PC-3 (cell line): ENCODE results near the gene OLFML2A. TPM values are rescaled to one million over a fixed set of nuclear protein-coding genes. Genes with fewer than 3 reads are reported as not detected.

Experiments
- ATAC-seq: fragments of 200-7000 bp; cut with Tn5 transposase; 2 replicates; pipeline ENCODE4 v1.9.1; 2020; ENCODE audit warnings: mild to moderate bottlenecking, moderate library complexity
- BruUV-seq: library from RNA; stranded (reverse); fragments of 400-500 nt; replicated peaks from 2 replicates; lab custom pipeline; 2021; lab: Mats Ljungman, UMichigan
- CTCF ChIA-PET: fragments of 300-600 bp; sonication (Branson Sonifier 250); formaldehyde crosslinking; loops from one replicate; lab custom pipeline; 2022; ENCODE audit warnings: antibody characterized with exemption; lab: Charles Lee
- POLR2A ChIA-PET: fragments of 300-600 bp; sonication (Branson Sonifier 250); formaldehyde crosslinking; loops from one replicate; lab custom pipeline; 2022; ENCODE audit warnings: antibody characterized with exemption; ENCODE audit not compliant: unreplicated experiment; lab: Charles Lee
- DNase-seq: peaks from one replicate; pipeline ENCODE4 v3.0.0-alpha.2; 2015
- H2AFZ ChIP-seq: fragments of 300-600 bp; sonication (generic); 2 replicates; pipeline ENCODE4 v1.6.0; 2016; ENCODE audit warnings: antibody characterized with exemption, low read length
- H3F3A ChIP-seq: fragments of 300-600 bp; sonication (generic); one replicate; pipeline ENCODE4 v1.6.0; 2017; ENCODE audit warnings: antibody characterized with exemption, low read length, control low read depth, mild to moderate bottlenecking; ENCODE audit not compliant: unreplicated experiment
- H3K27ac ChIP-seq: fragments of 300-600 bp; sonication (generic); 2 replicates; pipeline ENCODE4 v1.5.1; 2016; ENCODE audit warnings: mild to moderate bottlenecking, low read length
- H3K27me3 ChIP-seq: fragments of 300-600 bp; sonication (generic); 2 replicates; pipeline ENCODE4 v1.6.1; 2016; ENCODE audit warnings: low read length, mixed read lengths
- H3K36me3 ChIP-seq: fragments of 300-600 bp; sonication (generic); 2 replicates; pipeline ENCODE4 v1.6.1; 2016; ENCODE audit warnings: low read depth, mixed run types, low read length, mixed read lengths
- H3K4me1 ChIP-seq: fragments of 300-600 bp; sonication (generic); 2 replicates; pipeline ENCODE4 v1.5.1; 2016; ENCODE audit warnings: low read length; ENCODE audit not compliant: insufficient read depth
- H3K4me2 ChIP-seq: fragments of 300-600 bp; sonication (generic); 2 replicates; pipeline ENCODE4 v1.6.0; 2016; ENCODE audit warnings: low read length
- H3K4me3 ChIP-seq: fragments of 300-600 bp; sonication (generic); 2 replicates; pipeline ENCODE4 v1.5.1; 2016; ENCODE audit warnings: mild to moderate bottlenecking, low read length, mixed read lengths
- H3K79me2 ChIP-seq: fragments of 300-600 bp; sonication (generic); 2 replicates; pipeline ENCODE4 v1.6.1; 2017; ENCODE audit warnings: low read length, mixed read lengths
- H3K9ac ChIP-seq: fragments of 300-600 bp; sonication (generic); 2 replicates; pipeline ENCODE4 v1.6.0; 2016; ENCODE audit warnings: mild to moderate bottlenecking, low read length
- H3K9me2 ChIP-seq: fragments of 300-600 bp; sonication (generic); replicated peaks from 2 replicates; pipeline ENCODE4 v1.6.1; 2016; ENCODE audit warnings: mixed run types, low read length, mixed read lengths
- H3K9me3 ChIP-seq: fragments of 300-600 bp; sonication (generic); 2 replicates; pipeline ENCODE4 v1.6.1; 2016; ENCODE audit warnings: low read length, mixed read lengths
- H4K20me1 ChIP-seq: fragments of 300-600 bp; sonication (generic); 2 replicates; pipeline ENCODE4 v1.6.1; 2016; ENCODE audit warnings: low read length, mixed read lengths
- CTCF ChIP-seq: fragments of 300-600 bp; sonication (generic); conservative IDR thresholded peaks from 2 replicates; pipeline ENCODE4 v1.5.1; 2017; ENCODE audit warnings: antibody characterized with exemption, low read depth, mild to moderate bottlenecking, low read length
- EZH2 ChIP-seq: fragments of 300-600 bp; sonication (generic); IDR thresholded peaks from one replicate; pipeline ENCODE4 v1.6.1; 2017; ENCODE audit warnings: antibody characterized with exemption, mild to moderate bottlenecking, low read length; ENCODE audit not compliant: unreplicated experiment
- EZH2phosphoT487 ChIP-seq: fragments of 300-600 bp; sonication (generic); IDR thresholded peaks from 2 replicates; pipeline ENCODE4 v1.6.1; 2018; ENCODE audit warnings: mild to moderate bottlenecking, antibody characterized with exemption, low read length, borderline replicate concordance
- intact Hi-C: fragments of 100-400 bp; cut with micrococcal nuclease; formaldehyde crosslinking; loops from 2 replicates; pipeline ENCODE4 v1.9.0; 2023
- total RNA-seq: library from RNA; depleted of rRNA; stranded (reverse); fragments of >200 nt; gene quantifications from 2 replicates; pipeline ENCODE4 v1.2.3, GENCODE V29; 2014

The OLFML2A gene
- total RNA-seq, 1 experiment from 2014 or later, result 3.4 TPM

DNA sequence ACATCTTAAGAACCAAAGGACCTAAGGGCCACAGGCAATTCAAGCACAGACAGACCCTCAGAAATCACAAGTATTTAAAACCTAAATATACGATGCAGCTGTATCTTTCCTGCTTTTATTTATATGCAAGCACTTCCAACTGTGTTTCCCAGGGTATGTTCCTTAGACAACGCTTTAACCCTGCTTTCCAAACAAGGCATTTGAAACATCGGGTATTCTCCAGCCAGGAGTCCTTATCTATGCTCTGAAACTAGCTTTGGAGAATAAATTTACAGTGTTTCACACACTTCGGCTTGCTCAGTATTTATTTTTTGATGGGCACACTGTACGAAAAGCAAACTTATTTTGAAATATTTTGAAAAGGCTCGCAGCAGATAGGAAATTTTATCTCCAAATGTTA, 19.3 kb upstream of the OLFML2A start:
- ATAC-seq, result no peak
- H3K9me3 ChIP-seq, result no peaks in the 10 kb centered on the region
- H3K9ac ChIP-seq, result no peak overlapping the region
- 0 out of 2 replicates have a peak, but pooled peaks cover 13% of the 10 kb centered on the region for H3K79me2 ChIP-seq
- H3K9me2 ChIP-seq, result no peaks in the 10 kb centered on the region
- ChIA-PET CTCF (no interaction called here), POLR2A (no interaction called here)
- no peak overlapping the region for H3K27ac ChIP-seq
- no peaks in the 10 kb centered on the region for H3K36me3 ChIP-seq
- H2AFZ ChIP-seq, result no peak overlapping the region
- H3K4me1 ChIP-seq, result no peaks in the 10 kb centered on the region
- H3K4me2 ChIP-seq, result no peak overlapping the region
- intact Hi-C loops, result loop anchor here (2.0 kb wide), 1 partner anchor 141 kb away; no protein-coding TSS in a partner anchor
- no peak overlapping the region for H3K4me3 ChIP-seq
- H3F3A ChIP-seq, result no peaks in the 10 kb centered on the region
- no peak for DNase-seq
- no TSS peak for BruUV-seq
- H3K27me3 ChIP-seq, result no peaks in the 10 kb centered on the region
- TF ChIP-seq EZH2, result no peak
- no peak for TF ChIP-seq CTCF
- TF ChIP-seq EZH2phosphoT487, result no peak
- H4K20me1 ChIP-seq, result no peaks in the 10 kb centered on the region

DNA sequence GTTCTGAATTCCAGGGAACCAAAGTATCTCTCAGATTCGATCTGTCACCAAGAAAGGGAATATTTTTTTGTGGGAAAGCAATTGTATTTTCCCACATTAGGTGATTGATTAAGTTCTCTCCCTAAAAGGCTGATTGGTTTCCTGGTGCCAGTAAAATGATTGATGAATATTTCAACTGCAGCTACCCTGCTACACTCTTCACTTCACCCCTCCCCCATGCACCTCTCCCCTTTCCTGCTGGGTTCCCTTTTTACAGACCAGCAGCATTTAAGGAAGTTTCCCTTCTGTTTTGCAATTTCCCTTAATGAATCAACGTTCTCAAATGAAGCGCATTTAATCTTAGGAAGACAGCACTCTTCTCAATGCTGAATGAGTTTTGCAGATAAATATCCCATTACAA, 18.9 kb upstream of the OLFML2A start:
- no peaks in the 10 kb centered on the region for H3K36me3 ChIP-seq
- TF ChIP-seq CTCF (no peak), EZH2phosphoT487 (no peak), EZH2 (no peak)
- intact Hi-C loops, result no loop called here
- ChIA-PET POLR2A (no interaction called here), CTCF (no interaction called here)
- no peaks in the 10 kb centered on the region for H3F3A ChIP-seq
- H3K4me3 ChIP-seq, result no peak overlapping the region
- no peak overlapping the region for H3K9ac ChIP-seq
- H2AFZ ChIP-seq, result no peak overlapping the region
- no peak overlapping the region for H3K27ac ChIP-seq
- DNase-seq (no peak), ATAC-seq (no peak)
- H3K9me3 ChIP-seq, result no peaks in the 10 kb centered on the region
- no peaks in the 10 kb centered on the region for H3K27me3 ChIP-seq
- BruUV-seq, result no TSS peak
- H3K79me2 ChIP-seq, result peaks cover 15% of the 10 kb centered on the region
- H4K20me1 ChIP-seq, result no peaks in the 10 kb centered on the region
- H3K4me1 ChIP-seq, result no peaks in the 10 kb centered on the region
- H3K4me2 ChIP-seq, result no peak overlapping the region
- no peaks in the 10 kb centered on the region for H3K9me2 ChIP-seq

GRCh38 chr9:124758691-124759090, 18.2 kb upstream of the OLFML2A start:
- POLR2A ChIA-PET, result no interaction called here
- H3K9ac ChIP-seq, result no peak overlapping the region
- H2AFZ ChIP-seq, result no peak overlapping the region
- no peaks in the 10 kb centered on the region for H3K9me2 ChIP-seq
- no peak for DNase-seq
- no peaks in the 10 kb centered on the region for H3K27me3 ChIP-seq
- no peak overlapping the region for H3K4me2 ChIP-seq
- no peaks in the 10 kb centered on the region for H3K9me3 ChIP-seq
- H3K27ac ChIP-seq, result no peak overlapping the region
- CTCF ChIA-PET, result no interaction called here
- no TSS peak for BruUV-seq
- no peak overlapping the region for H3K4me3 ChIP-seq
- H3K4me1 ChIP-seq, result no peaks in the 10 kb centered on the region
- intact Hi-C loops, result no loop called here
- ATAC-seq, result no peak
- H3K36me3 ChIP-seq, result no peaks in the 10 kb centered on the region
- no peaks in the 10 kb centered on the region for H4K20me1 ChIP-seq
- no peaks in the 10 kb centered on the region for H3F3A ChIP-seq
- TF ChIP-seq CTCF, result no peak
- TF ChIP-seq EZH2, result no peak
- TF ChIP-seq EZH2phosphoT487, result no peak
- H3K79me2 ChIP-seq, result peaks cover 21% of the 10 kb centered on the region
